ENCODE data around the gene WNT7A.
"Not testable (repeated sequence)": the region's sequence is repeated elsewhere in the genome, so short reads cannot be mapped to it uniquely, and the experiment has no call there.

The WNT7A gene

DNA sequence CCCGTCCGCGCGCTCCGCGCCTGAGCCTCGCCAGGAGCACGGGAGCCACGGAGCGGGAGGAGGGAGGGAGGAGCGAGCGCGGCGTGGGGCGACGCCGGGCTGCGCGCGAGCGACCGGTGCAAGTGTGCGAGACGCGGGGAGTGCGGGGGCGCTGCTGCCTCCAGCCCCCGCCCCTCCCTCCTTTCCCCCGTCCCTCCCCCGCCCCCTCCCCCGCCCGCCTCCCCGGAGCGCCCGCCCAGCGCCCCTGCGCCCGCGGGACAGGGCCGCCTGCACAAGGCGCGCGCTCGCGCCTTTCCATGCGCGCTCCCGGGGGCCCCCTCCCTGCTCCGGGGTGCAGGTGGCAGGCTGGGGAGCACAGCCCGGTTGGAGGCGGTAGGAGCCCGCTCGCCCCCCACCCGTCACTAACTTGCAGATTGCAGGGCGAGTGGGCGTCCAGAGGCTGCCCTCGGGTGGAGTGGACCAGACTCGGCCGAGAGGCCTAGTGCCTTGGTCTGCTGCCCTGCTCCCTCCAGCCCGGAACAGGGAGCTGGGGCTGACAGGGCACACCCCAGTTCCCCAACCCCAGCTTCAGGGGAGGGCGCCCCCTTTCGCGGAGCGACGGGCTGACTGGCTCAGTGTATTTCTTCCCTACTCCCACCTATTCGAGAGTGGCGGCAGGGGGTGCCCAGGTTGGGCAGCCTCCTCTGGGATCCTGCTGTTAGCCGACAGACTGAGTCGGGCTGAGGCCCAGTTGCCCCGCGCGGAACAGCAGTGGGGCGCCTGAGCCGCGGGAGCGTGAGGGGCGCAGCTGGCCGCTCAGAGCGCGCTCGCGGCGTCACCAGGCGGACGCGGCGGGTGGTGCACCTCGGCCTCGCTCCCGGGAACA is at the start of gene WNT7A:
TSS of gene WNT7A (minus strand) at position 126 of the 865 bp plus-strand sequence. CDS start 255 bp downstream, outside the sequence.
- peak; percentile 31 for DNase-seq (ENCODE audit: low spot score)

GRCh38 chr3:13928741-13929140 is 48.9 kb upstream of the WNT7A start:
- not testable (repeated sequence) for DNase-seq (ENCODE audit: low spot score)

DNA sequence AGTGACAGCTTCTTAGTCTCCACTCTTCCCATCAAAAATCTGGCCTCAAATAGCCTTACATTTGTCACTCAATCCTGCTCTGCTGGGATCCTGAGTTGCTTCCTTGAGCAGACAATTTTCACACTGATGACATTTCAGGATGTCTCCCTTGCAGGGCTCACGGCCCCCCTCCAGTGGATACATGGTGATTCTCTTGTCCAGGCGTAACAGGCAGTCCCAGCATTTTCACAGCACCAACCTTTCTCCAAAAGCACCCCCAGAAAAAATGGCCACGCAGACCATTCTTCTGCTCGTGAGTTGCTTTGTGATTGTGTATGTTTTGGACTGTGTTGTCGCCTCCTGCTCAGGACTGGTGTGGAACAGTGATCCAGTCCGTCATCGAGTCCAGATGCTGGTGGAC is 47.4 kb upstream of the WNT7A start:
- no peak for DNase-seq (ENCODE audit: low spot score)

GRCh38 chr3:13916375-13916774 is 36.5 kb upstream of the WNT7A start:
- no peak for DNase-seq (ENCODE audit: low spot score)

DNA sequence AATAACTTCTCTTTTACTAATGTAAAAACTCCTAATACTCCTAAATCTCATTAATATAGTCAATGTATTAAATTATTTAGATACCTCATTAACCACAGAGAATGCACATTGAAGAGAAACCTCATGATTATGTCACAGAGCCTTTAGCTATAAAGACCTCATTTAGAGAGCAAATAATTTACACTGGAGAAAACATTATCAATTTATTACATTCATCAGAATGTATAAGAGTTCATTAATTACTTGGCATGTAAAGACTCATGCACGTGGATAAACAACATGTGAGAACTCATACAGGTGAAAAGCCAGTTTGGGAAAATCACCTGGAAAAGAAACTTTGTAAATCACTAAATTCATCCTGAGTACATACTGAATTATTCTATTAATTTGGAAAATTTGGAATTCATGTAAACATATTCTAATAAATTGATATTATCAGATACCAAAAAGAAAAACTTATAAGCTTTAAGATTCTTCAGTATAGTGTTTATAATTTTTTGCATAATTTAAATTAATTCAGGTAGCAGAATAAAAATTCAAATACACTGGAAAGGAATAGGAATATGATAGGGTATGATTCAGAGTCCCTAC is 22.9 kb upstream of the WNT7A start:
- DNase-seq (ENCODE audit: low spot score) = no peak

- no peak for DNase-seq (ENCODE audit: low spot score)
Observed at GRCh38 chr3:13901935-13902584, 22.2 kb upstream of the WNT7A start.

DNA sequence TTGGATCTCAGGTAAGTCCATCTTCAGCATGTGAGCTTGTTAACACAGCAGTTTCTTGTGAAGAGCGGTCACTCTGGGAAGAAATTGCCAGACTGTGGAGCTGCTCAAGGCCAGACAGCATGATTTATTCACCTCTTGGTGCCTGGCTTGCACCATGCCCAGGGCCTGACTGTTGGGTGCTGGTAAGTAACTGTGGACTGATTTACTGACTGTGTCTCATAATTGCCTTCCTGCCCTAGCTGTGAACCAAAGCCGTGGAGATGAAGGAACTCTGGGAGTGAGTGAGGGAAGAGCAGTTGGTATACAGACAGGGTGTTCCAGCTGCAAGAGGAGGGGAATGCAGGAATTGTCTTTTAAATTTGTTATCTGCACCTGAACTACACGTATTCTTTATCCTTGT is 18.5 kb upstream of the WNT7A start:
- no peak for DNase-seq (ENCODE audit: low spot score)

DNA sequence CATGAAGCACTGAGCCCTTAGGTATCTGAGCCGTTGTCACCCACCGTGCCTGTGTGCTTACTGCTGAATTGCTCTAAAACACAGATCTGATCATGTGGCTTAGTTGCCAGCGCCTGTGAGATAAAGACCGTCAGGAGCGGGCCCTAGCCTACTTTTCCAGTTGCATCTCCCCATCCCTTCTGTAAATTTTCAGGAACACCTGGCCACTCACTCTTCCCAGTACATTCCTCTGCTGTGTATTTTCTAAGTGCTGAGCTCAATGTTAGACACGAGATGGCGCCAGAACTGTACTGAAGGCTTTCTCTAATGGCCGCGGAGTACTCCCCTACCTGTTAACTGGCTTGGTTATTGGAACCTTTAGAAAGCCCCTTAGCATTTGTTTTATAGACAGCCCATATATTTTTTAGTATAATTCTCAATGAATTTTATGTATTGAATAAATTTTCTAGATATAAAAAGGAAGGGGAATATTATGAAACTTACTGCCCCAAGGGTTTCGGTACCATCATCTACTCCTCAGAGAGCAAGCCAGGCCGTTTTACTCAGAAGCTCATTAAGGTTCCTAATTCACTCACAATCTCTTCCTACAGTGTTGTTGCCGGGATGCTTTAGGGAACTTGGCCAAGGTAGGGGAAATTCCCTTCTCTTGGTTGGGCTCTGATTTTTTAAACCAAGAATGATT is 16.7 kb upstream of the WNT7A start:
- DNase-seq (ENCODE audit: low spot score) = peak; percentile 70

GRCh38 chr3:13895155-13896105 is 15.6 kb upstream of the WNT7A start:
- peak; percentile 97 for DNase-seq (ENCODE audit: low spot score)

GRCh38 chr3:13894807-13895154 is 14.9 kb upstream of the WNT7A start:
- DNase-seq (ENCODE audit: low spot score) = no peak

DNA sequence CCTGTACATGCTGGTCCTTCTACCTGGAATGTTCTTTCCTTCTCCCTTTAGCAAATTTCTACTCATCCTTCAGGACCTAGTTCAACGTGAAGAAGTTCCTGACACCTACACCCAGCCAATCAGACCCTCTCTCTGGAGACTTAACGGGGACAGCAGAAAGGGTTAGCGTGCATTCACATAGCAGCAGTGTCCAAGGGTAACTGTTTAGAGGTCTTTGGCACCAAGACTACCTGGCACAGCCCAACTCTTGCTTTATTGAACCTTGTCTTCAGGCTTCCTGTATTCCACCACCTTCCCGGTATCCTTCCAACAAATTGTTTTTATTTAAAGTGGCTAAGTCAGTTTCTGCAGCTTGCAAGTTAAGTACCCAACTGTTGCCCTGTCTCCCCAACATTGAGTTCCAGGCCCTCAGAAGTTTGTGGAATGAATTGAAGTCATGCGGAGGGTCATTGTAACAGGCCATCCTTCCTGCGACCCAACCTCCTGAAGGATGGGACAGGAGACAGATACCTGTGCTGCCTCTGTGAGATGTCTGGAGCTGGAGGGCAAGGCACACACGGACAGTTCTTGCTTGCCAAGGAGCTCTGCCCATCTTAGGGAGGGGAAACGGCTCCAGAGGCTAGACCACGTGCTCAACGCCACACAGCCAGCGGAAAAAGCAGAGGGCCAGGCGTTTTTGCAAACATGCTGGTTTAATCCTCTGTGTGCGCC is 14.4 kb upstream of the WNT7A start:
- no peak for DNase-seq (ENCODE audit: low spot score)

DNA sequence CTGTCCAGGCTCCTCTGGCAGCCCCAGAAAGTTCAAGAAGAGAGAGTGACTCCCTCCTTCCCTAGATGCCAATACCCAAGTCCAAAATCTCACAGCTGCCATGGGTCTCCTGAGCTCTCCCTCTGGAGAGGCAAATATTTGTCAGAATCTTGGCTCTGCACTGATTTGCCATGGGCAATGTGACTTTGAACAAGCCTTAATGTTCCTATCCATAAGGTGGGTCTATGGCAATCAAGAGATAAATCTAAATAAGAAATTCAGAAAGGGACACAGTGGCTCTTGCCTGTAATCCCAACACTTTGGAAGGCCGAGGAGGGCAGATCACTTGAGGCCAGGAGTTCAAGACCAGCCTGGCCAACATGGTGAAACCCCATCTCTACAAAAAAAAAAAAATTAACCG is 12.4 kb upstream of the WNT7A start:
- DNase-seq (ENCODE audit: low spot score) = no peak

- no peak for DNase-seq (ENCODE audit: low spot score)
Observed at GRCh38 chr3:13891492-13892073, 11.7 kb upstream of the WNT7A start.

DNA sequence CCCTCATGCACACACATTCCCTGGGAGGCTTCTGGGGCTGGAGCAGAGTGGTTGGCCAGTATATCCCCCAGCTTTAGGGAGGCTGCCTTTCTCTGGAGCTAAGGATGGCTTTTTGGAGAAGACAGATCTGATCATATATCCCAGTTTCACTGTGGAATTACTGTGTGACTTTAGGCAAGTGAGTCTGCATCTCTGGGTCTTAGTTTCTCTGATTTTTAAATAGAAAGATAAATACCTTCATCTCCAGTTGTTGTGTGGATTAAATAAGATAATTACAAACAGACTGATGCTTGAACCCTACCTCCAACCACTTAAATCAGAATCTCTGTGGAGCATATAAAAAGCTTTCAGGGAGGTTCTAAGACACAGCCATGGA is 11.1 kb upstream of the WNT7A start:
- no peak for DNase-seq (ENCODE audit: low spot score)

DNA sequence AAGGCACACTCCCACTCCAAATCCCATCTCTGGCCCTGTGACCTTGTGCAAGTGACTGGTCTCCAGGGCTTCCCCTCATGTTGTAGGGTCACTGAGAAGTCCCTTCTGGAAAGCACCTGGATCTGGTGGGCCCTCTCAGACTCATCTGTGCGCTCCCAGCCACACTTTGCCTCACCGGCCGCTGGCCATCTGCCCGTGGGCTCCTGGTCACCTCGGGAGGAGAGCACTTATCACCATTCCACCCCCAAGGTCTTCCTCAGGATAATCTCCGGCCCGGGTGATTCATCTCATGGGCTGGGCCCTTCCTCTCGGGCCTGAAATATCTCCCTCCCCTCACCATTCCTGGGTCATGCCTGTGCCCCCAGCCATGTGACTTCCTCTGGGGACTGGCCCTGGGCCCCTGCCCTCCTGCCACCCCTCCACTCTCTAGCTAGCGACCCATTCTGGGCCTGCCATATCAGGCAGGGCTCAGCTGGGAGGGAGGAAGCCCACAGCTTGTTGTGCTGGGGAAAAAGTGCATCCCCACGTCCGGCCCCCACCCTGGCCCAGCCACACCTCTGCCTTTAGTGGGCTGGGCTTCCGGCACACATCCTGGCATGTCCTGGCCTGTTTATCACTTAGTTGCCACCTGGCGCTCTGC is 10.6 kb upstream of the WNT7A start:
- DNase-seq (ENCODE audit: low spot score) = no peak

GRCh38 chr3:13888576-13888975 is 8.7 kb upstream of the WNT7A start:
- no peak for DNase-seq (ENCODE audit: low spot score)

GRCh38 chr3:13887495-13888300 is 7.8 kb upstream of the WNT7A start:
- no peak for DNase-seq (ENCODE audit: low spot score)

DNA sequence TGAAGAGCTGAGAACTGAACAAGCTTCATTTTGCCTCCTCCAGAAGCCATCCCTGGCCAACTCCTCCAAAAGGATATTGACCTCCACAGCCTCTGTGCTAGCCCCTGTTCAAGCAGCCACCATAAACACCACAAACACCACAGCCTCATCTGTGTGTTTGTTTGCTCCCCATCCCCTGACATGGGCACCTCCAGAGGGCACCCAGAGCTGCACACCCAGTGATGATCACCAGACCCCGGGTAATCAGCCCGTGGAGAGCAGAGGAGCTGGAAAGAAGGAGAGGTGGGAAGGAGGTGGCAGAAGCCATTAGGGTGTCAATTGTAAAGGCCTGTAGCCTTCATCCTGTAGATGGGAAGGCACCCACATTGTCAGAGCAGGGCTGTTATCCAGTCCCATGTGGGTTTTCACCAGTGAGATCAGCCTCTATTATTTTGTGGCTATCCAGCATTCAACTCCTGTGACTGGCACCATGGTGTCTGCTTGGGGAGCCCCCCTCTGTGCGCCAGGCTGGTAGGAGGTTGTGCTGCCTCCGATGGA is 6.8 kb upstream of the WNT7A start:
- DNase-seq (ENCODE audit: low spot score) = no peak

- DNase-seq (ENCODE audit: low spot score) = no peak
Observed at GRCh38 chr3:13885704-13886010, 5.8 kb upstream of the WNT7A start.

Measured in AG08395 (cell line).